GM12892 (cell line): ENCODE measurements around the gene SURF2.

ENCODE experiments used
- POLR2A ChIP-seq: IDR thresholded peaks from 2 replicates; pipeline ENCODE4 v1.6.1; 2011; ENCODE audit warnings: low read depth, low read length, control low read depth
- POLR2AphosphoS5 ChIP-seq: IDR thresholded peaks from 2 replicates; pipeline ENCODE4 v1.6.1; 2011; ENCODE audit warnings: low read depth, low read length, control low read depth
- TAF1 ChIP-seq: IDR thresholded peaks from 2 replicates; pipeline ENCODE4 v1.6.1; 2011; ENCODE audit warnings: low read depth, mild to moderate bottlenecking, control low read depth, low read length, borderline replicate concordance

- no peak for TF ChIP-seq TAF1
- no peak for TF ChIP-seq POLR2A
- no peak for TF ChIP-seq POLR2AphosphoS5
Observed at GRCh38 chr9:133339641-133340040, 16.7 kb upstream of the SURF2 start.
